Right lung (tissue), 5 donors: ENCODE results near the gene PLEKHA7. TPM values are rescaled to one million over a fixed set of nuclear protein-coding genes. Genes with fewer than 3 reads are reported as not detected.
A peak's percentile ranks its signal among the peaks of the same experiment; 100 is the strongest.
"Not testable (repeated sequence)": the region's sequence is repeated elsewhere in the genome, so short reads cannot be mapped to it uniquely, and the experiment has no call there.

Source experiments
- DNase-seq, 2 donors: peaks; one replicate each; pipeline ENCODE4 v3.0.0-alpha.2; 2013
- polyA plus RNA-seq, 5 donors: library from polyadenylated mRNA; unstranded; fragments of 120-200 nt; gene quantifications; one replicate each; pipeline versions ENCODE4 v1.2.1 to v1.2.3, GENCODE V29; 2013; ENCODE audit warnings: inconsistent platforms in 1 of 5, low replicate concordance in 1 of 5; ENCODE audit not compliant: insufficient read length in 5 of 5, insufficient read depth in 1 of 5

PLEKHA7 gene
- polyA plus RNA-seq, 5 donors, result 21.2 to 31.8 (median 29.6) TPM

GRCh38 chr11:16981651-16982194, 32.5 kb downstream of the PLEKHA7 start:
- DNase-seq, result peak in 1 of 2 donors; percentile 48

- no peak for DNase-seq
Observed at GRCh38 chr11:16979703-16980622, 34.3 kb downstream of the PLEKHA7 start.

- no peak for DNase-seq
Observed at GRCh38 chr11:16977994-16978315, 36.3 kb downstream of the PLEKHA7 start.

- peak in 1 of 2 donors; percentile 39 for DNase-seq
Observed at GRCh38 chr11:16977136-16977993, 36.8 kb downstream of the PLEKHA7 start.

GRCh38 chr11:16976379-16976778, 37.8 kb downstream of the PLEKHA7 start:
- no peak for DNase-seq

GRCh38 chr11:16975906-16976305, 38.3 kb downstream of the PLEKHA7 start:
- no peak for DNase-seq

- no peak for DNase-seq
Observed at GRCh38 chr11:16973338-16973964, 40.8 kb downstream of the PLEKHA7 start.

- no peak for DNase-seq
Observed at GRCh38 chr11:16969010-16969999, 44.9 kb downstream of the PLEKHA7 start.

GRCh38 chr11:16968196-16968595, 46.0 kb downstream of the PLEKHA7 start:
- DNase-seq, result no peak

GRCh38 chr11:16966930-16967671, 47.1 kb downstream of the PLEKHA7 start:
- DNase-seq, result no peak

- DNase-seq, result no peak
Observed at GRCh38 chr11:16964501-16964900, 49.7 kb downstream of the PLEKHA7 start.

- no peak for DNase-seq
Observed at GRCh38 chr11:16963316-16963876, 50.8 kb downstream of the PLEKHA7 start.

GRCh38 chr11:16962589-16962988, 51.6 kb downstream of the PLEKHA7 start:
- not testable (repeated sequence) for DNase-seq

GRCh38 chr11:16962146-16962545, 52.1 kb downstream of the PLEKHA7 start:
- DNase-seq, result no peak

- no peak for DNase-seq
Observed at GRCh38 chr11:16960250-16960649, 54.0 kb downstream of the PLEKHA7 start.

GRCh38 chr11:16959602-16960001, 54.6 kb downstream of the PLEKHA7 start:
- DNase-seq, result no peak

- DNase-seq, result no peak
Observed at GRCh38 chr11:16958833-16959232, 55.4 kb downstream of the PLEKHA7 start.

GRCh38 chr11:16956538-16957153, 57.6 kb downstream of the PLEKHA7 start:
- no peak for DNase-seq

GRCh38 chr11:16953663-16954062, 60.6 kb downstream of the PLEKHA7 start:
- no peak for DNase-seq
